GM10248 (cell line): ENCODE results near the gene UBE2E2.
"Not testable (repeated sequence)": the region's sequence is repeated elsewhere in the genome, so short reads cannot be mapped to it uniquely, and the experiment has no call there.

Experiments used
- CTCF ChIA-PET: fragments of 300-600 bp; sonication (Branson Sonifier 250); formaldehyde crosslinking; extraction: SDS; loops from one replicate; lab custom pipeline; 2021; ENCODE audit warnings: antibody characterized with exemption; lab: Yijun Ruan, JAX
- POLR2A ChIA-PET: fragments of 350-650 bp; sonication (Branson Sonifier 250); formaldehyde crosslinking; extraction: SDS; loops from one replicate; lab custom pipeline; 2020; ENCODE audit warnings: antibody characterized with exemption; lab: Yijun Ruan, JAX
- DNase-seq: peaks from one replicate; pipeline ENCODE4 v3.0.0; 2012; ENCODE audit errors: extremely low spot score
- TF ChIP-seq, protein P1 (sequence below): IDR thresholded peaks from 2 replicates; pipeline ENCODE4 v1.5.1; 2012; ENCODE audit warnings: mild to moderate bottlenecking, low read depth; ENCODE audit errors: extremely low read depth, missing control alignments, control extremely low read depth

UBE2E2 gene

DNA sequence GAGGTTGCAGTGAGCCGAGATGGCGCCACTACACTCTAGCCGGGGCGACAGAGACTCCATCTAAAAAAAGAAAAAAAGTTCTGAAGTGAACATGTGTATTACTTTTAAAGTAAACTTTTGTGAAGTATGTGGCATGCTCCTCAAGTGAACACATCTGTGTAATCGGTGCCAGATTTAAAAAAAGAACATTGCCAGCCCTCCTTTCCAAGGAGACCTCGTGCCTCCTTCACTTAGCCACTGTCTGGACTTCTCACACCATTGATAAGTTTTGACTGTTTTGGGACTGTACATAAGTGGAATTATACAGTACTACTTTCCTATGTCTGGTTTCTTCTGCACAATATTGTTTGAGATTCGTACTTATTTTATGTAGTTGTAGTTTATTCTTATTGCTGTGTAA is 140.4 kb downstream of the UBE2E2 start:
- CTCF ChIA-PET: no interaction called here
- no peak for DNase-seq
- TF ChIP-seq, protein P1, sequence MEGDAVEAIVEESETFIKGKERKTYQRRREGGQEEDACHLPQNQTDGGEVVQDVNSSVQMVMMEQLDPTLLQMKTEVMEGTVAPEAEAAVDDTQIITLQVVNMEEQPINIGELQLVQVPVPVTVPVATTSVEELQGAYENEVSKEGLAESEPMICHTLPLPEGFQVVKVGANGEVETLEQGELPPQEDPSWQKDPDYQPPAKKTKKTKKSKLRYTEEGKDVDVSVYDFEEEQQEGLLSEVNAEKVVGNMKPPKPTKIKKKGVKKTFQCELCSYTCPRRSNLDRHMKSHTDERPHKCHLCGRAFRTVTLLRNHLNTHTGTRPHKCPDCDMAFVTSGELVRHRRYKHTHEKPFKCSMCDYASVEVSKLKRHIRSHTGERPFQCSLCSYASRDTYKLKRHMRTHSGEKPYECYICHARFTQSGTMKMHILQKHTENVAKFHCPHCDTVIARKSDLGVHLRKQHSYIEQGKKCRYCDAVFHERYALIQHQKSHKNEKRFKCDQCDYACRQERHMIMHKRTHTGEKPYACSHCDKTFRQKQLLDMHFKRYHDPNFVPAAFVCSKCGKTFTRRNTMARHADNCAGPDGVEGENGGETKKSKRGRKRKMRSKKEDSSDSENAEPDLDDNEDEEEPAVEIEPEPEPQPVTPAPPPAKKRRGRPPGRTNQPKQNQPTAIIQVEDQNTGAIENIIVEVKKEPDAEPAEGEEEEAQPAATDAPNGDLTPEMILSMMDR: no peak
- POLR2A ChIA-PET: no interaction called here

DNA sequence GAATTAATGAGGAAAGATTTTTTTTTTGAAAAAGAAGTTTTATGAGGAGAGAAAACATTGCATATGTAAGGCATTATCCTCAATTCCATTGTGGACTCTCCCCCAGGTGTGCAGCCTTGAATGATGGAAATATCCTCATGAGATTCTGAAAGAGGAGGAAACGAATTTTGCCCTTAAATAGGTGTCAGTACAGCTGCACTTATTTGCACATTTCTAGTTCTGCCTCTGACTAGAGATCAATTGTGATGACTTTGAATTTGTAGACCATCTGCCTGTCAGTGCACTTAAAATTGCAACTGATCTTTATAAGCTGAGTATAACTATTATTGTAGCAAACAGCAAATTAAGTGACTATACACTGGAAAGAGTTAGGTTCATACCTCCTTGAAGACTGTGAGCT is 141.8 kb downstream of the UBE2E2 start:
- POLR2A ChIA-PET: no interaction called here
- TF ChIP-seq, protein P1: no peak
- CTCF ChIA-PET: interaction anchor here (1.3 kb wide), 1 partner anchor 16 kb away, joined by 3 read pairs; no protein-coding TSS in a partner anchor
- no peak for DNase-seq

DNA sequence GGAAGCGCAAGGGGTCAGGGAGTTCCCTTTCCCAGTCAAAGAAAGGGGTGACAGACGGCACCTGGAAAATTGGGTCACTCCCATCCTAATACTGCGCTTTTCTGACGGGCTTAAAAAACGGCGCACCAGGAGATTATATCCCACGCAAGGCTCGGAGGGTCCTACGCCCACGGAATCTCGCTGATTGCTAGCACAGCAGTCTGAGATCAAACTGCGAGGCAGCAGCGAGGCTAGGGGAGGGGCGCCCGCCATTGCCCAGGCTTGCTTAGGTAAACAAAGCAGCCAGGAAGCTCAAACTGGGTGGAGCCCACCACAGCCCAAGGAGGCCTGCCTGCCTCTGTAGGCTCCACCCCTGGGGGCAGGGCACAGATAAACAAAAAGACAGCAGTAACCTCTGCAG is 146.3 kb downstream of the UBE2E2 start:
- CTCF ChIA-PET, POLR2A ChIA-PET, DNase-seq: not testable (repeated sequence)

DNA sequence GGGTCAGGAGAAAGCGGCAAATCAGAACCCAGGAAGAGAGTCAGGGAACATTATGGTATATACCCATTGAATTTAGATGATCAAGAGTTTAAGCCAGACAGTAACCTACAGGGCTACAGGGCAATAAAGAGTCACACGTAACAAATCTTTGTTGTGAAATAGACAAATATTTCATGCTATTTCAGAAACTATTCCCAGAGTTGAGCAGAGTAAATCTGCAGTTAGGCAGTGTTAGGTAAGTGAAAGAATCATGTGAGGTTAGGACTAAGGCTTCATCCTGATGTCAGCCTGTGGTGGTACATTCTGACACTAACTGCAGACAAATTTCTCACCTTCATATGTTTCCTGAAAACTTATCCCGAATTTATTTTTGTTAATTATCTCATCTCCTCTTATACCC is 153.0 kb downstream of the UBE2E2 start:
- CTCF ChIA-PET: no interaction called here
- DNase-seq: no peak

DNA sequence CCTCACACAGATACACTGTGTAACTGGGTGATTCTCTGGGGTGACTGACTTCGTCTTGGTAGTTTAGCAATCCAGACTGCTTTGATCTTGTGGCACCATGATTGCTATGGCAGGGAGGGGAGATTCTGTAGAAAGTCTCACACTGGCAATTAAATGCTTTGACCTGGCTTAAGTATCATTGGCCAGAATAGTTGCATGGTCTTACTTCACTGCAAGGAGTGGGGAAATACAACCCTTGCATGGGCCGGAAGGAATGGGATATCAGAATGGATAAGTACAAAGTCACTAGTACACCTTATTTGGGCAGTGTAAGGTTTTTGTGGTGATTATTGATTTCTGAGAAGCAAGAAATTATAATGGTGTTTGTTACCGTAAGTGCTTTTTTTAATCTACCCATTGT is 153.8 kb downstream of the UBE2E2 start:
- ChIA-PET CTCF (interaction anchor here (1.1 kb wide), 1 partner anchor 12 kb away, joined by 3 read pairs; no protein-coding TSS in a partner anchor), POLR2A (no interaction called here)
- DNase-seq: no peak
- TF ChIP-seq, protein P1: no peak

More for the DNA sequence above, 153.0 kb downstream of the UBE2E2 start:
- POLR2A ChIA-PET: no interaction called here
- TF ChIP-seq, protein P1: no peak

DNA sequence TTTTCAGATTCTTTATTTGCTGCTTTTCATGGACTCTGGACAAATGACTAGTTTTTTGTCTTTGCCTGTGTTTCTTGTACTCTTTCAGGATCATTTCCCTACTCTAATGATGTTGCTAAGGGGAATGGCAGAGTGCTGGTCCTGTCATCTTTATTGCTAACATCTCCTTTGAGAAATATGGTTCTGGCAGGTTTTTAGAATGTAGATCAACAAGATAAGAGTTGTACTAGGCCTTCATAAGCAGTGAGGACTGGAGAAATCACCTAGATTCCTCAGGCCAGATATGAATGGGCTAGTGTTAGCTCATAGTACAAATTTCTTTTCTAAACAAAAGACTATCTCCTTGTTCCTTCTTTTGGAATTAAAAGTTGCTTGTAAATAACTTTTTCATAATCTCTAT is 156.0 kb downstream of the UBE2E2 start:
- ChIA-PET CTCF (interaction anchor here (1.7 kb wide), 1 partner anchor 50 kb away, joined by 3 read pairs; no protein-coding TSS in a partner anchor), POLR2A (no interaction called here)
- DNase-seq: no peak
- TF ChIP-seq, protein P1: no peak

DNA sequence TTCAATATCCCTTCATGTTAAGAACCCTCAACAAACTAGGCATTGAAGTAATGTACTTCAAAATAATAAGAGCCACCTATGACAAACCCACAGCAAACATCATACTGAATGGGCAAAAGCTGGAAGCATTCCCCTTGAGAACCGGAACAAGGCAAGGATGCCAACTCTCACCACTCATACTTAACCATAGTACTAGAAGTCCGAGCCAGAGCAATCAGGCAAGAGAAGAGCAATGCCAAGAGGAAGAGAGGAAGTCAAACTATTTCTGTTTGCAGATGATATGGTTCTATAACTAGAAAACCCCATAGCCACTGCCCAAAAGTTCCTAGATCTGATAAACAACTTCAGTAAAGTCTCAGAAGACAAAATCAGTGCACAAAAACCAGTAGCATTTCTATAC is 161.9 kb downstream of the UBE2E2 start:
- CTCF ChIA-PET: interaction anchor here (1.6 to 1.8 kb wide), 2 partner anchors 9 to 19 kb away, joined by 3 to 5 read pairs; no protein-coding TSS in a partner anchor
- POLR2A ChIA-PET: no interaction called here

More for the DNA sequence above, 161.9 kb downstream of the UBE2E2 start:
- TF ChIP-seq, protein P1: no peak
- no peak for DNase-seq
